ENCODE results near the gene SMG9. TPM values are rescaled to one million over a fixed set of nuclear protein-coding genes. Genes with fewer than 3 reads are reported as not detected.
A peak's percentile ranks its signal among the peaks of the same experiment; 100 is the strongest.
"Not testable (repeated sequence)": the region's sequence is repeated elsewhere in the genome, so short reads cannot be mapped to it uniquely, and the experiment has no call there.

SMG9 gene
- total and polyA plus RNA-seq, 2 of the 13 experiments (the other 11 are each of a cell fraction or from before 2014, with no cell fraction given) = 16.1 to 18.7 TPM

GRCh38 chr19:43765109-43765876 is 10.5 kb upstream of the SMG9 start (continued):
- TF ChIP-seq SKIL (CRISPR knock-in tag; IDR thresholded peaks at IDR 0.05; ENCODE audit: borderline replicate concordance) = no peak
- TF ChIP-seq CBX2 (IDR thresholded peaks at IDR 0.05; ENCODE audit: low read depth, low read length) = no peak
- no peak for TF ChIP-seq CBX2 (CRISPR knock-in tag; IDR thresholded peaks at IDR 0.05; ENCODE audit: low read depth)
- no peak for TF ChIP-seq SIN3A (IDR thresholded peaks at IDR 0.05; ENCODE audit: borderline replicate concordance, low read depth, low read length)
- TF ChIP-seq MYPOP (CRISPR knock-in tag; IDR thresholded peaks at IDR 0.05) = no peak
- TF ChIP-seq UBTF (CRISPR knock-in tag; IDR thresholded peaks at IDR 0.05) = peak; percentile 62; the same call in 1 of the 2 replicates

- intact Hi-C loops (cut with micrococcal nuclease; ENCODE audit: unreplicated experiment) = loop anchor here (10.0 kb wide), 1 partner anchor 100 kb away; no protein-coding TSS in a partner anchor
- H3K4me3 ChIP-seq (replicated peaks in 1 of 3; ENCODE audit: insufficient read depth in 1 of 3, low read depth in 2 of 3, low read length in 3 of 3) = not testable (repeated sequence)
Measured at GRCh38 chr19:43764684-43765083, 9.9 kb upstream of the SMG9 start.

More at GRCh38 chr19:43764684-43765083, 9.9 kb upstream of the SMG9 start:
- ATAC-seq; H3K79me2 ChIP-seq (ENCODE audit: insufficient read depth, low read length); H4K20me1 ChIP-seq (ENCODE audit: insufficient read depth, low read length); in situ Hi-C loops (cut with HindIII; ENCODE audit: extremely low pct_ligation_motif_present, low pct_unique_long_range_greater_than_20kb); H3K9ac ChIP-seq (ENCODE audit: insufficient read depth, low read depth, low read length); FAIRE-seq; H3K9me3 ChIP-seq (ENCODE audit: low read length); H3K27ac ChIP-seq (ENCODE audit: extremely low read length, insufficient read depth, low read length); DNase-seq (ENCODE audit: low spot score); BruUV-seq (replicated peaks); H3K27me3 ChIP-seq (ENCODE audit: control insufficient read depth in 1 of 2, insufficient read depth in 2 of 2, low read length in 2 of 2); H2AFZ ChIP-seq (ENCODE audit: low read length); H3K36me3 ChIP-seq (replicated peaks in 1 of 2; ENCODE audit: control insufficient read depth in 1 of 2, insufficient read depth in 2 of 2, low read length in 2 of 2): not testable (repeated sequence)
- Histone ChIP-seq H3K4me1 (ENCODE audit: insufficient read depth, low read length) (peaks cover 17% of the 10 kb centered on the region; the same call in 1 of the 2 replicates), H3K4me2 (ENCODE audit: low read depth, low read length) (peak overlapping the region; percentile 14; the same call in 1 of the 2 replicates)
- CTCF ChIA-PET (ENCODE audit: low intra/inter-chr PET ratio, low total read pairs) = interaction anchor here (1.7 kb wide), 1 partner anchor 10 kb away, joined by 4 read pairs; no protein-coding TSS in a partner anchor
- POLR2A ChIA-PET = interaction anchor here (2.4 kb wide), 1 partner anchor 10 kb away, joined by 20 read pairs; the partner anchor contains the start of gene SMG9
- WGBS (ENCODE audit: low lambda C conversion rate) = 47% methylated on average over 8 of the region's 8 CpGs

All from HepG2 (cell line).